Endometrial microvascular endothelial cells (primary cell): ENCODE results near the gene DNAJC11. TPM values are rescaled to one million over a fixed set of nuclear protein-coding genes. Genes with fewer than 3 reads are reported as not detected.
"Not testable (repeated sequence)": the region's sequence is repeated elsewhere in the genome, so short reads cannot be mapped to it uniquely, and the experiment has no call there.

ENCODE experiments used
- in situ Hi-C: cut with HindIII; loops from 2 replicates; pipeline ENCODE4 v1.10.0; 2017; ENCODE audit warnings: low sequenced_read_pairs, low pct_unique_long_range_greater_than_20kb; ENCODE audit errors: inconsistent ontology term
- total RNA-seq: library from RNA; depleted of rRNA; stranded (reverse); fragments of >200 nt; gene quantifications from one replicate; pipeline ENCODE4 v1.2.3, GENCODE V29; 2015; ENCODE audit errors: inconsistent ontology term

DNAJC11 gene
- 38.1 TPM for total RNA-seq

- in situ Hi-C loops = loop anchor here (25.0 kb wide), 1 partner anchor 186 kb away; no protein-coding TSS in a partner anchor
Observed at GRCh38 chr1:6701437-6702153, at the start of gene DNAJC11. TSS of gene DNAJC11 (minus strand) at chr1:6701816. CDS start at chr1:6701800, 16 bp downstream.

GRCh38 chr1:6750490-6750889 is 48.9 kb upstream of the DNAJC11 start:
- in situ Hi-C loops = no loop called here

GRCh38 chr1:6747674-6748073 is 46.1 kb upstream of the DNAJC11 start:
- in situ Hi-C loops = no loop called here

- in situ Hi-C loops = no loop called here
Observed at GRCh38 chr1:6745073-6745472, 43.5 kb upstream of the DNAJC11 start.

- in situ Hi-C loops = no loop called here
Observed at GRCh38 chr1:6743189-6744101, 41.8 kb upstream of the DNAJC11 start.

GRCh38 chr1:6742676-6743188 is 41.1 kb upstream of the DNAJC11 start:
- in situ Hi-C loops = not testable (repeated sequence)

GRCh38 chr1:6738987-6739676 is 37.5 kb upstream of the DNAJC11 start:
- in situ Hi-C loops = no loop called here

GRCh38 chr1:6732942-6733341 is 31.3 kb upstream of the DNAJC11 start:
- in situ Hi-C loops = no loop called here

- in situ Hi-C loops = no loop called here
Observed at GRCh38 chr1:6731905-6732304, 30.3 kb upstream of the DNAJC11 start.

GRCh38 chr1:6730880-6731279 is 29.3 kb upstream of the DNAJC11 start:
- in situ Hi-C loops = no loop called here

- in situ Hi-C loops = no loop called here
Observed at GRCh38 chr1:6730473-6730872, 28.9 kb upstream of the DNAJC11 start.

- in situ Hi-C loops = no loop called here
Observed at GRCh38 chr1:6727535-6727934, 25.9 kb upstream of the DNAJC11 start.

- in situ Hi-C loops = no loop called here
Observed at GRCh38 chr1:6726253-6726652, 24.6 kb upstream of the DNAJC11 start.

- in situ Hi-C loops = loop anchor here (25.0 kb wide), 1 partner anchor 163 kb away; no protein-coding TSS in a partner anchor
Observed at GRCh38 chr1:6724517-6725141, 23.0 kb upstream of the DNAJC11 start.

- in situ Hi-C loops = loop anchor here (25.0 kb wide), 1 partner anchor 163 kb away; no protein-coding TSS in a partner anchor
Observed at GRCh38 chr1:6723621-6724428, 22.2 kb upstream of the DNAJC11 start.

- in situ Hi-C loops = loop anchor here (25.0 kb wide), 1 partner anchor 176 kb away; no protein-coding TSS in a partner anchor
Observed at GRCh38 chr1:6711174-6711573, 9.6 kb upstream of the DNAJC11 start.

- in situ Hi-C loops = loop anchor here (25.0 kb wide), 1 partner anchor 183 kb away; no protein-coding TSS in a partner anchor
Observed at GRCh38 chr1:6704746-6705145, 3.1 kb upstream of the DNAJC11 start.

GRCh38 chr1:6703016-6703415 is 1.4 kb upstream of the DNAJC11 start:
- in situ Hi-C loops = loop anchor here (25.0 kb wide), 1 partner anchor 184 kb away; no protein-coding TSS in a partner anchor
